Astrocyte of the spinal cord (primary cell): ENCODE data around the gene ABHD10.

ENCODE experiments used
- DNase-seq: peaks from one replicate; pipeline ENCODE4 v3.0.0; 2011; ENCODE audit warnings: low read depth, low spot score
- H3K4me3 ChIP-seq: 2 replicates; pipeline ENCODE4 v1.5.1; 2011; ENCODE audit warnings: low read depth, mild to moderate bottlenecking, low read length, moderate library complexity
- in situ Hi-C: cut with HindIII; loops from 2 replicates; pipeline ENCODE4 v1.10.0; 2017; ENCODE audit warnings: low sequenced_read_pairs
- TF ChIP-seq, protein P1 (sequence below): IDR thresholded peaks from 2 replicates; pipeline ENCODE4 v1.5.1; 2012; ENCODE audit warnings: low read depth, mild to moderate bottlenecking, low read length, inconsistent platforms

Gene ABHD10

DNA sequence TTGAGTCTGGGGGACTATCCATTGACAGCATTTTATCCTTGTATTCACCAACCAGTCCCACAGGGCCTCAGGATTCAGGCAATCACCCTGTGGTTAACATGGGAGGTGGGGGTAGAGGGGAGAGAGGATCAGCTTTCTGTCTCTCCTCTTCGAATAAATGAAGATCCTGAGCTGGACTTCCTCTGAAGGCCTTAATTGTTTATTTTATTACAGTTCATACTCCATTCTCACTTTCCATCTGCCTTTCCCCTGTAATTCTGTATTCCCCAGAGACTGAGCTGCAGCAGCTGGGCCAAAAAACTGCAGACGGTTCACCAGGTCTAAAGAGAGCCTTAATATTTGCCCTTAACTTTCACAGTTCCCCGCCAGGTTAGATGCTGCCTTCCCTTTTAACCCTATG lies 31.8 kb downstream of the ABHD10 start:
- TF ChIP-seq, protein P1, sequence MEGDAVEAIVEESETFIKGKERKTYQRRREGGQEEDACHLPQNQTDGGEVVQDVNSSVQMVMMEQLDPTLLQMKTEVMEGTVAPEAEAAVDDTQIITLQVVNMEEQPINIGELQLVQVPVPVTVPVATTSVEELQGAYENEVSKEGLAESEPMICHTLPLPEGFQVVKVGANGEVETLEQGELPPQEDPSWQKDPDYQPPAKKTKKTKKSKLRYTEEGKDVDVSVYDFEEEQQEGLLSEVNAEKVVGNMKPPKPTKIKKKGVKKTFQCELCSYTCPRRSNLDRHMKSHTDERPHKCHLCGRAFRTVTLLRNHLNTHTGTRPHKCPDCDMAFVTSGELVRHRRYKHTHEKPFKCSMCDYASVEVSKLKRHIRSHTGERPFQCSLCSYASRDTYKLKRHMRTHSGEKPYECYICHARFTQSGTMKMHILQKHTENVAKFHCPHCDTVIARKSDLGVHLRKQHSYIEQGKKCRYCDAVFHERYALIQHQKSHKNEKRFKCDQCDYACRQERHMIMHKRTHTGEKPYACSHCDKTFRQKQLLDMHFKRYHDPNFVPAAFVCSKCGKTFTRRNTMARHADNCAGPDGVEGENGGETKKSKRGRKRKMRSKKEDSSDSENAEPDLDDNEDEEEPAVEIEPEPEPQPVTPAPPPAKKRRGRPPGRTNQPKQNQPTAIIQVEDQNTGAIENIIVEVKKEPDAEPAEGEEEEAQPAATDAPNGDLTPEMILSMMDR = no peak
- no peak overlapping the region for H3K4me3 ChIP-seq
- no peak for DNase-seq
- in situ Hi-C loops = no loop called here

DNA sequence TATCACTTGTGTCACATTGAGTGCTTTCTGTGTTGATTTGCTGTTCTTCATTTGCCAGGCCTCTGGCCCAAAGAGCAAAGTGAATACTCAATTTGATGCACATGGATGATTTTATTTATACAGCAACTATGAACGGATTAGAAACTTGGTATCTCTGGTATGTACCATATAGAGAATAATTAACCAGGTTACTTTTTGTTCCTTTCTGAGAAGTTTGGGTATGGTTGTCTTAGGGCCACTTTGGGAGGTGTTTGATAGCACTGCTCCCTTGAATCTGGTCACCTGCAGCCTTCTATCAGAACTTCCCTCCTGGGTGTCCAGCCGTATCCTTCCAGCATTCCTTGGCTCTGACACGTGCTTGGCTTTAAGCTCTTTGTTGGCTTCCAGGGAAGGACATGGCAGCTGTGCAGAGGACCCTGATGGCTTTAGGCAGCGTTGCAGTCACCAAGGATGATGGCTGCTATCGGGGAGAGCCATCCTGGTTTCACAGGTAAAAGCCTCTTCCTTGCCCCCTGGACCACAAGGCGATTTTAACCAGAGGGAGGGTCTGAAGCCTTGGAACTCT lies 32.6 kb downstream of the ABHD10 start:
- in situ Hi-C loops = no loop called here
- TF ChIP-seq, protein P1 = no peak
- no peak for DNase-seq
- no peak overlapping the region for H3K4me3 ChIP-seq

DNA sequence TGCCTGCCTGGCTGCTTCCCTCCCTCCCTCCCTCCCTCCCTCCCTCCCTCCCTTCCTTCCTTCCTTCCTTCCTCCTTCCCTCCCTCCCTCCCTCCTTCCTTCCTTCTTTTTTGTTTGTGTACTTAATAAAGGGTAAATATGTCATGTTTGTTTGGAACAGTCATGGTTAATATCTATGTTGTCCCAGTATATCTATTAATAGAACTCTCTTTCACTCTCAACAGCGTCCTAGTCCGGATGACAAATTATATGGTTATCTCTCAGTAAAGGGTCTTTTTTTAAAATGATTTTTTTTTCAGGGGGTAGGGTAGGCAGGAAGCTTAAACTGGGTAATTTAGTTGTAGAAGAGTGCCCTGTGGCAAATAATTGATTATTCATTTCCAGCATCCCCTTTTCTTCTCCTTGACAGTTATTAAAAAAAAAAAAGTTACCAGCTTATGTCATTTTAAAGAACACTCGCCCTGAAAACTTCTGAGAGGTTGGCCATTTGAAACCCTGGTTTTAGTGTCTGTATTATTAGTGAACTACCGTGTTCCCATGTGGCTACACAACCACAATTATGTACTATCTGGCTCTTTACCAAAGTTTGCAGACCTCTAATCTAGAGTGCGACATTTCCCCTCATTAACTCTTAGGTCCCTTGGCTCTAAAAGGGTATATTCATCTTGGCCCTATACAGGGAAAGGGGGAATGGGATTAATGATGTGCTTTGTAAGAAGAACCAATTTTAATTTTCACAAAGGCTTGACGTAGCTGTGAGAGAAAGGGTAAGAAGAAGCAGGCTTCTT lies 33.6 kb downstream of the ABHD10 start:
- DNase-seq = no peak
- in situ Hi-C loops = no loop called here
- H3K4me3 ChIP-seq = no peak overlapping the region
- TF ChIP-seq, protein P1 = no peak

DNA sequence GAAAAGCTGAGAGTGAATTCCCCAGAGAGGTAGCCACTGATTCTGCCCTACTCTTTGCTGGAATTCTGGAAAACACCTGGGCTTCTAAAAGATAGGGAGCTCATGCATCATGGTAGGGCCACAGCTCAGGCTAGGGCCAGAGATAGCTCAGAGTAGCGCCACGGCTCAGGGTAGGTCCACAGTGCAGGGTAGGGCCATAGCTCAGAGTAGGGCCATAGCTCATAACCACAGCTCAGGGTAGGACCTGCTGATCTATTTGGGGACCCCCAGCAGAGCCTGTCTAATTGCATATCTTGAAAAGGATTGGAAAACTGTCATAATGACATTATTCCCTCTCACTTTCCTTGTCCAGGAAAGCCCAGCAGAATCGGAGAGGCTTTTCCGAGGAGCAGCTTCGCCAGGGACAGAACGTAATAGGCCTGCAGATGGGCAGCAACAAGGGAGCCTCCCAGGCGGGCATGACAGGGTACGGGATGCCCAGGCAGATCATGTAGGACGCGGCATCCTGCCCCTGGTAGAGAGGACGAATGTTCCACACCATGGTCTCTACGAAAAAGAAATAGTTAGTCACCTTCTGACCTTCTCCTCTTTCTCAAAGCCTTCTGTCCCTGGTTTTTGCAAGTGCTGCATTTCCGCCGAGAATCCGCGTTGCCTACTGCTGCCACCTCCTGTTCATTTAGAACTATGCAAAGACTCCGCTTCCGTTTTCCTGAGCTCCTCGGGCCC lies 34.4 kb downstream of the ABHD10 start:
- in situ Hi-C loops = no loop called here
- peak; percentile 76 for DNase-seq
- TF ChIP-seq, protein P1 = peak; percentile 81
- H3K4me3 ChIP-seq = no peak overlapping the region

DNA sequence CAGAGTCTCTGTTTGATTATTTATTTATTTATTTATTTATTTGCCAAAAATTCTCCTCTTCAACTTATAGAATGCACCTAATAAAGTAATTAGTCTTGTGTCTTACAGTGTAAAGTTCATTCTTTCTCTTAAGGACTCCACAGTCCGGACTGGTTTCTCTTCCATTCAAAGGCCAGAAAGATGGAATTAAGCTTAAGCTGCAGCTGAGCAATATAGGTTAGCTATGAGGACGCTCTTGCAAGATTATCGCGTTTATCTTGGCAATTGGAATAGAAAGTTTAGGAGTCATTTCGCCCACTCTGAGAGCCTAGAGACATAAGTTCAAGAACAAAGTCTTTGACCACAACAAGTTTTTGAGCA lies 34.9 kb downstream of the ABHD10 start:
- no peak for DNase-seq
- in situ Hi-C loops = no loop called here
- TF ChIP-seq, protein P1 = no peak
- no peak overlapping the region for H3K4me3 ChIP-seq

DNA sequence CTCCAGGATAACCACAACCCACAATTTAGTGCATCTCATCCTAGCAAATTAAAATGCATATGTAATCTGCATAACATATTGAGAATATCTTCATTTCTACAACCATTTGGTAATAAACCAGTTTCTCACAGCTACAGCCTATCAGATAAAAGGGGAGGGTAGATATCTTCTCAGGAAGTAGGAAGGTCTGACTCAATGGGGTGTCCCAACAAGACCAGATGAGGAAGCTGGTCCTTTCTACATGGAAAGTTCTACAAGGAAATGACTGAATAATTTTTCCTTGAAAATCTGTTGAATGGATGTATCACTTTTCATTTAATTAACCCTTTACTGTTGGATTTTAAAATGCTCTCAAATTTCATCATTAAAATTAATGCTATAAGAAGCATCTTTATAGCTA lies 38.3 kb downstream of the ABHD10 start:
- no peak for DNase-seq
- TF ChIP-seq, protein P1 = no peak
- H3K4me3 ChIP-seq = no peak overlapping the region
- in situ Hi-C loops = no loop called here
